NCI-H1092 treated with DMSO at 0.1 percent for 48 hours (cell line): ENCODE results near the gene HMGA1.
"Not testable (repeated sequence)": the region's sequence is repeated elsewhere in the genome, so short reads cannot be mapped to it uniquely, and the experiment has no call there.

Experiments used
- DNase-seq: peaks from one replicate; lab custom pipeline; 2025; lab: John Stamatoyannopoulos, UW

The HMGA1 gene

GRCh38 chr6:34240329-34241248, 3.9 kb downstream of the HMGA1 start:
- DNase-seq, result no peak

GRCh38 chr6:34241351-34242215, 4.9 kb downstream of the HMGA1 start:
- DNase-seq, result no peak

- no peak for DNase-seq
Observed at GRCh38 chr6:34242252-34243130, 5.8 kb downstream of the HMGA1 start.

- no peak for DNase-seq
Observed at GRCh38 chr6:34243131-34243771, 6.6 kb downstream of the HMGA1 start.

GRCh38 chr6:34243901-34244884, 7.5 kb downstream of the HMGA1 start:
- no peak for DNase-seq

- not testable (repeated sequence) for DNase-seq
Observed at GRCh38 chr6:34245032-34245760, 8.5 kb downstream of the HMGA1 start.

GRCh38 chr6:34245761-34246140, 9.1 kb downstream of the HMGA1 start:
- not testable (repeated sequence) for DNase-seq

- DNase-seq, result no peak
Observed at GRCh38 chr6:34246249-34246562, 9.5 kb downstream of the HMGA1 start.

GRCh38 chr6:34246563-34247391, 10.1 kb downstream of the HMGA1 start:
- DNase-seq, result peak; percentile 6

GRCh38 chr6:34247481-34248197, 11.0 kb downstream of the HMGA1 start:
- no peak for DNase-seq

- DNase-seq, result no peak
Observed at GRCh38 chr6:34248198-34248726, 11.6 kb downstream of the HMGA1 start.

GRCh38 chr6:34248727-34249468, 12.2 kb downstream of the HMGA1 start, which contains the start of gene SMIM29:
SMIM29 (minus strand) TSS chr6:34249006; CDS start chr6:34247791, 1,215 bp downstream.
- peak; percentile 90 for DNase-seq

- no peak for DNase-seq
Observed at GRCh38 chr6:34249469-34250261, 13.0 kb downstream of the HMGA1 start.

- not testable (repeated sequence) for DNase-seq
Observed at GRCh38 chr6:34252395-34252794, 15.7 kb downstream of the HMGA1 start.

- no peak for DNase-seq
Observed at GRCh38 chr6:34259529-34260069, 22.9 kb downstream of the HMGA1 start.
